Calu3 (cell line): Measurements from ENCODE around the gene LCAT. TPM values are rescaled to one million over a fixed set of nuclear protein-coding genes. Genes with fewer than 3 reads are reported as not detected.

Experiments used
- BruUV-seq: library from RNA; stranded (reverse); fragments of 400-500 nt; replicated peaks from 2 replicates; lab custom pipeline; 2021; lab: Mats Ljungman, UMichigan
- CTCF ChIA-PET: fragments of 300-600 bp; sonication (Branson Sonifier 250); formaldehyde crosslinking; loops from one replicate; lab custom pipeline; 2022; ENCODE audit warnings: antibody characterized with exemption; lab: Charles Lee
- DNase-seq: peaks from one replicate; pipeline ENCODE4 v3.0.0; 2022
- H3K27ac Mint-ChIP-seq: one replicate; pipeline ENCODE4 v1.8.0; 2022; ENCODE audit warnings: mixed read lengths; ENCODE audit not compliant: unreplicated experiment
- H3K27me3 Mint-ChIP-seq: one replicate; pipeline ENCODE4 v1.8.0; 2022; ENCODE audit warnings: mixed read lengths; ENCODE audit not compliant: unreplicated experiment
- H3K36me3 Mint-ChIP-seq: one replicate; pipeline ENCODE4 v1.8.0; 2022; ENCODE audit warnings: mild to moderate bottlenecking, moderate library complexity, mixed read lengths; ENCODE audit not compliant: insufficient read depth, unreplicated experiment
- H3K4me1 Mint-ChIP-seq: one replicate; pipeline ENCODE4 v1.8.0; 2022; ENCODE audit warnings: mild to moderate bottlenecking, low read depth, mixed read lengths; ENCODE audit not compliant: unreplicated experiment
- H3K4me3 Mint-ChIP-seq: one replicate; pipeline ENCODE4 v1.8.0; 2022; ENCODE audit warnings: mild to moderate bottlenecking, low read depth, moderate library complexity, mixed read lengths; ENCODE audit not compliant: unreplicated experiment
- H3K9me3 Mint-ChIP-seq: one replicate; pipeline ENCODE4 v1.8.0; 2022; ENCODE audit warnings: low read depth, mixed read lengths; ENCODE audit not compliant: unreplicated experiment
- intact Hi-C: fragments of 100-400 bp; cut with micrococcal nuclease; formaldehyde crosslinking; loops from one replicate; pipeline ENCODE4 v1.10.0; 2022; ENCODE audit not compliant: unreplicated experiment
- total RNA-seq: library from RNA; stranded (reverse); gene quantifications from 2 replicates; pipeline ENCODE4 v1.2.3, GENCODE V29; 2022
- TF ChIP-seq, protein P1 (sequence below): fragments of 200-600 bp; IDR thresholded peaks from one replicate; pipeline ENCODE4 v1.8.0; 2022; ENCODE audit warnings: antibody characterized with exemption; ENCODE audit not compliant: unreplicated experiment

The LCAT gene
- total RNA-seq, 1 experiment from 2014 or later, result 14.7 TPM

DNA sequence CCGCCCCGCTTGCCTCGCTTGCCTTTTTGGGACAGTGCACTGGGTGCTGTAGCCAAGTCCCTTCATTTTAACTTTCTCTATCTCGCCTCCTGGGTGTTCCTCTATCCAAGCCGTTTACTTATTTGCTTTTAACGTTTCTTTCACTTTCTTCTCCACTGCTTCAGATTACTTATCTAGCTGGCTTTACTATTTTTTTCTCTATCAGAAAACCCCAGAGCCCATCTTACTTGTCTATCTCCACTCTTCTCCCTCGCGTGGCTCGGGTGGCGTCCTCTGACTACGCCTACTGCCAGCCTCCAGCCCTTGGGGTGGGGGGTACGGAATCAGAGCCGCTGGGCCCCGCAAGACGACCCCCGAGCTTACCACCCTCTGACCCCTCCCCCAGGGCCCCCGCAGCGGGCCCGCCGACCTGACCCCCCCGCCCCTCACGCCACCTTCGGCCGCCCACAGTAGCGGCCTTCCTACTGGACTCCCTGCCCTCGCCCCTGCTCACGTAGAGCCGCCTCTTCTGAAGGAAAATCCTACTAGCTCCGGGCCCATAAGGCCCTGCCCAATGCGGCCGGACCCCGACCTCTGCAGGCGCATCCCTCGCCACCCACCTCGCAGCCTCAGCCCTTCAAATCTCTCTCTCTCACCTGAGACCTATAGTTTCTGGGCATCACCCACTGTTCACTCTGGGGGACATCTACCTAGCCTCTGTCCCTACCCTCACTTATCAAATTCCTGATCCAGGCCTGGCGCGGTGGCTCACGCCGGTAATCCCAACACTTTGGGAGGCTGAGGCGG lies 25.5 kb upstream of the LCAT start:
- Mint-ChIP-seq H3K36me3 (peaks cover 36% of the 10 kb centered on the region), H3K4me3 (peak overlapping the region; percentile 85), H3K27ac (peak overlapping the region; percentile 69), H3K4me1 (peaks cover 23% of the 10 kb centered on the region), H3K9me3 (no peaks in the 10 kb centered on the region), H3K27me3 (no peaks in the 10 kb centered on the region)
- no TSS peak for BruUV-seq
- CTCF ChIA-PET, result interaction anchor here (0.6 kb wide), 2 partner anchors 12 to 30 kb away, joined by 3 to 7 read pairs; no protein-coding TSS in a partner anchor
- intact Hi-C loops, result no loop called here
- no peak for DNase-seq
- TF ChIP-seq, protein P1, sequence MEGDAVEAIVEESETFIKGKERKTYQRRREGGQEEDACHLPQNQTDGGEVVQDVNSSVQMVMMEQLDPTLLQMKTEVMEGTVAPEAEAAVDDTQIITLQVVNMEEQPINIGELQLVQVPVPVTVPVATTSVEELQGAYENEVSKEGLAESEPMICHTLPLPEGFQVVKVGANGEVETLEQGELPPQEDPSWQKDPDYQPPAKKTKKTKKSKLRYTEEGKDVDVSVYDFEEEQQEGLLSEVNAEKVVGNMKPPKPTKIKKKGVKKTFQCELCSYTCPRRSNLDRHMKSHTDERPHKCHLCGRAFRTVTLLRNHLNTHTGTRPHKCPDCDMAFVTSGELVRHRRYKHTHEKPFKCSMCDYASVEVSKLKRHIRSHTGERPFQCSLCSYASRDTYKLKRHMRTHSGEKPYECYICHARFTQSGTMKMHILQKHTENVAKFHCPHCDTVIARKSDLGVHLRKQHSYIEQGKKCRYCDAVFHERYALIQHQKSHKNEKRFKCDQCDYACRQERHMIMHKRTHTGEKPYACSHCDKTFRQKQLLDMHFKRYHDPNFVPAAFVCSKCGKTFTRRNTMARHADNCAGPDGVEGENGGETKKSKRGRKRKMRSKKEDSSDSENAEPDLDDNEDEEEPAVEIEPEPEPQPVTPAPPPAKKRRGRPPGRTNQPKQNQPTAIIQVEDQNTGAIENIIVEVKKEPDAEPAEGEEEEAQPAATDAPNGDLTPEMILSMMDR, result no peak

GRCh38 chr16:67968400-67969253 lies 24.7 kb upstream of the LCAT start, which contains the start of gene SLC12A4:
Gene SLC12A4 (minus strand): TSS chr16:67968637. CDS start chr16:67968553, 84 bp downstream.
- Mint-ChIP-seq H3K4me1 (peaks cover 23% of the 10 kb centered on the region), H3K27me3 (no peaks in the 10 kb centered on the region), H3K4me3 (peak within 1 kb of the TSS; percentile 85), H3K9me3 (no peaks in the 10 kb centered on the region), H3K36me3 (peaks cover 36% of the 10 kb centered on the region), H3K27ac (peak within 1 kb of the TSS; percentile 69)
- intact Hi-C loops, result no loop called here
- CTCF ChIA-PET, result interaction anchor here (0.6 kb wide), 1 partner anchor 11 kb away, joined by 3 read pairs; no protein-coding TSS in a partner anchor
- TF ChIP-seq, protein P1, result no peak
- DNase-seq, result peak; percentile 90
- BruUV-seq, result no TSS peak

DNA sequence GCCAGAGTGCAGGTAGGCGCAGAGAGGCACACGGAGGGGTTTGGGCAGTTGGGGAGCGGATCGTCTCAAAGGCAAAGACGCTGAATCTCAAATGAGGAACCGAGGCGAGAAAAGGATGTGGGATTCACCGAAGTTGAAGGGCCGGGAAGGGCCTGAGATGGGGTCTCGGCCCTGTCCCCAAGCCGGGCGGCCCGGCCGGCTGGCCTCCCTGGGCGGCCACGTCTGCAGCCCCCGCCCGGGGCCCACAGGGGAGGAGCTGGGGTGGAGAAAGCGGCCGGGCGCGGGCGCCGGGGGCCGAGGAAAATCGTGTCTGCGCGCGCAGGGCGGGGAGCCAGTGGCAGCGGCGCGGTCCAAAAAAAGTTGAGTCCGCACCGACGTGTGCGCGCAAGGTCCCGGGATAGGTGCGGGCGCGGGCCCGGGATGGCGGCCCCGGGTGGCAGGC lies 24.1 kb upstream of the LCAT start:
- Mint-ChIP-seq H3K4me3 (peak overlapping the region; percentile 85), H3K4me1 (peaks cover 23% of the 10 kb centered on the region), H3K36me3 (peaks cover 36% of the 10 kb centered on the region), H3K27me3 (no peaks in the 10 kb centered on the region), H3K9me3 (no peaks in the 10 kb centered on the region), H3K27ac (peak overlapping the region; percentile 45)
- intact Hi-C loops, result no loop called here
- BruUV-seq, result no TSS peak
- CTCF ChIA-PET, result no interaction called here
- TF ChIP-seq, protein P1, result no peak
- DNase-seq, result peak; percentile 40

GRCh38 chr16:67967183-67967957 lies 23.4 kb upstream of the LCAT start:
- CTCF ChIA-PET, result no interaction called here
- H3K27me3 Mint-ChIP-seq, result no peaks in the 10 kb centered on the region
- peak overlapping the region; percentile 45 for H3K27ac Mint-ChIP-seq
- TSS peak; percentile 53 for BruUV-seq
- intact Hi-C loops, result no loop called here
- no peaks in the 10 kb centered on the region for H3K9me3 Mint-ChIP-seq
- peaks cover 36% of the 10 kb centered on the region for H3K36me3 Mint-ChIP-seq
- H3K4me3 Mint-ChIP-seq, result peak overlapping the region; percentile 85
- TF ChIP-seq, protein P1, result no peak
- peak; percentile 13 for DNase-seq
- H3K4me1 Mint-ChIP-seq, result peaks cover 23% of the 10 kb centered on the region
